Neural progenitor cell (in vitro differentiated cells): Measurements from ENCODE around the gene ACLY. TPM values are rescaled to one million over a fixed set of nuclear protein-coding genes. Genes with fewer than 3 reads are reported as not detected.

Source experiments
- DNase-seq: peaks from one replicate; pipeline ENCODE4 v3.0.0-alpha.2; 2016; ENCODE audit warnings: low spot score
- H2AFZ ChIP-seq: fragments of 200-600 bp; sonication (generic); replicated peaks from 2 replicates; pipeline ENCODE4 v1.6.1; 2016; ENCODE audit warnings: antibody characterized with exemption
- H3F3A ChIP-seq: fragments of 200-600 bp; sonication (generic); 2 replicates; pipeline ENCODE4 v1.6.1; 2016; ENCODE audit warnings: antibody characterized with exemption, low read depth
- H3K27ac ChIP-seq: fragments of 200-600 bp; sonication (generic); 2 replicates; pipeline ENCODE4 v1.5.1; 2016; ENCODE audit warnings: mild to moderate bottlenecking
- H3K27me3 ChIP-seq: fragments of 200-600 bp; sonication (generic); 2 replicates; pipeline ENCODE4 v1.6.1; 2016; ENCODE audit warnings: mild to moderate bottlenecking, moderate library complexity
- H3K36me3 ChIP-seq: fragments of 200-600 bp; sonication (generic); 2 replicates; pipeline ENCODE4 v1.5.1; 2016
- H3K4me1 ChIP-seq: fragments of 200-600 bp; sonication (generic); 2 replicates; pipeline ENCODE4 v1.6.1; 2016; ENCODE audit warnings: mixed run types
- H3K4me2 ChIP-seq: fragments of 200-600 bp; sonication (generic); 2 replicates; pipeline ENCODE4 v1.6.1; 2016
- H3K4me3 ChIP-seq: fragments of 200-600 bp; sonication (generic); 2 replicates; pipeline ENCODE4 v1.5.1; 2016
- H3K79me2 ChIP-seq: fragments of 200-600 bp; sonication (generic); 2 replicates; pipeline ENCODE4 v1.6.1; 2016; ENCODE audit warnings: low read depth
- H3K9ac ChIP-seq: fragments of 200-600 bp; sonication (generic); 2 replicates; pipeline ENCODE4 v1.6.1; 2016
- H3K9me3 ChIP-seq: fragments of 200-600 bp; sonication (generic); 2 replicates; pipeline ENCODE4 v1.5.1; 2016; ENCODE audit warnings: low read depth
- H4K20me1 ChIP-seq: fragments of 200-600 bp; sonication (generic); 2 replicates; pipeline ENCODE4 v1.6.1; 2016; ENCODE audit warnings: low read depth
- H3K27ac Mint-ChIP-seq: 3 replicates; pipeline ENCODE4 v1.8.0; 2021; ENCODE audit warnings: mixed read lengths
- H3K27me3 Mint-ChIP-seq: 2 replicates; pipeline ENCODE4 v1.8.0; 2022; ENCODE audit warnings: low read depth, mild to moderate bottlenecking, inconsistent platforms, moderate library complexity, mixed read lengths; ENCODE audit not compliant: insufficient read depth
- H3K36me3 Mint-ChIP-seq: 3 replicates; pipeline ENCODE4 v1.8.0; 2021; ENCODE audit warnings: mixed read lengths
- H3K4me1 Mint-ChIP-seq: 3 replicates; pipeline ENCODE4 v1.8.0; 2021; ENCODE audit warnings: mixed read lengths
- H3K4me3 Mint-ChIP-seq: 3 replicates; pipeline ENCODE4 v1.8.0; 2021; ENCODE audit warnings: mild to moderate bottlenecking, moderate library complexity, mixed read lengths
- H3K9me3 Mint-ChIP-seq: 3 replicates; pipeline ENCODE4 v1.8.0; 2020; ENCODE audit warnings: mixed read lengths
- EZH2 ChIP-seq: fragments of 200-600 bp; sonication (generic); IDR thresholded peaks from 2 replicates; pipeline ENCODE4 v1.6.1; 2017; ENCODE audit warnings: antibody characterized with exemption, mild to moderate bottlenecking, moderate library complexity
- EZH2phosphoT487 ChIP-seq: fragments of 200-600 bp; sonication (generic); IDR thresholded peaks from 2 replicates; pipeline ENCODE4 v1.6.1; 2017; ENCODE audit warnings: antibody characterized with exemption
- total RNA-seq: library from RNA; depleted of rRNA; stranded (reverse); fragments of >200 nt; gene quantifications from 2 replicates; pipeline ENCODE4 v1.2.3, GENCODE V29; 2015; ENCODE audit warnings: low replicate concordance
- TF ChIP-seq, protein P1 (sequence below): fragments of 200-600 bp; sonication (generic); IDR thresholded peaks from 2 replicates; pipeline ENCODE4 v1.5.1; 2017; ENCODE audit warnings: antibody characterized with exemption, mild to moderate bottlenecking

Gene ACLY
- total RNA-seq, 1 donor from 2014 or later = 221 TPM

GRCh38 chr17:41962111-41962510, 43.4 kb upstream of the ACLY start:
- no peak overlapping the region for H3K27ac Mint-ChIP-seq
- H3K36me3 Mint-ChIP-seq = no peaks in the 10 kb centered on the region
- H3K4me3 ChIP-seq = no peak overlapping the region
- no peak overlapping the region for H2AFZ ChIP-seq
- H3F3A ChIP-seq = peaks cover 30% of the 10 kb centered on the region
- H3K4me1 Mint-ChIP-seq = peaks cover 31% of the 10 kb centered on the region
- H3K9ac ChIP-seq = no peak overlapping the region
- H3K36me3 ChIP-seq = no peaks in the 10 kb centered on the region
- peaks cover 5% of the 10 kb centered on the region for H3K79me2 ChIP-seq
- no peaks in the 10 kb centered on the region for H3K9me3 ChIP-seq
- H3K9me3 Mint-ChIP-seq = no peaks in the 10 kb centered on the region
- no peak for DNase-seq
- peaks cover 10% of the 10 kb centered on the region for H3K27me3 Mint-ChIP-seq
- H4K20me1 ChIP-seq = no peaks in the 10 kb centered on the region
- peaks cover 13% of the 10 kb centered on the region for H3K4me1 ChIP-seq
- TF ChIP-seq EZH2phosphoT487 (no peak), EZH2 (no peak)
- TF ChIP-seq, protein P1, sequence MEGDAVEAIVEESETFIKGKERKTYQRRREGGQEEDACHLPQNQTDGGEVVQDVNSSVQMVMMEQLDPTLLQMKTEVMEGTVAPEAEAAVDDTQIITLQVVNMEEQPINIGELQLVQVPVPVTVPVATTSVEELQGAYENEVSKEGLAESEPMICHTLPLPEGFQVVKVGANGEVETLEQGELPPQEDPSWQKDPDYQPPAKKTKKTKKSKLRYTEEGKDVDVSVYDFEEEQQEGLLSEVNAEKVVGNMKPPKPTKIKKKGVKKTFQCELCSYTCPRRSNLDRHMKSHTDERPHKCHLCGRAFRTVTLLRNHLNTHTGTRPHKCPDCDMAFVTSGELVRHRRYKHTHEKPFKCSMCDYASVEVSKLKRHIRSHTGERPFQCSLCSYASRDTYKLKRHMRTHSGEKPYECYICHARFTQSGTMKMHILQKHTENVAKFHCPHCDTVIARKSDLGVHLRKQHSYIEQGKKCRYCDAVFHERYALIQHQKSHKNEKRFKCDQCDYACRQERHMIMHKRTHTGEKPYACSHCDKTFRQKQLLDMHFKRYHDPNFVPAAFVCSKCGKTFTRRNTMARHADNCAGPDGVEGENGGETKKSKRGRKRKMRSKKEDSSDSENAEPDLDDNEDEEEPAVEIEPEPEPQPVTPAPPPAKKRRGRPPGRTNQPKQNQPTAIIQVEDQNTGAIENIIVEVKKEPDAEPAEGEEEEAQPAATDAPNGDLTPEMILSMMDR = no peak
- no peak overlapping the region for H3K4me3 Mint-ChIP-seq
- no peaks in the 10 kb centered on the region for H3K27me3 ChIP-seq
- no peak overlapping the region for H3K4me2 ChIP-seq
- H3K27ac ChIP-seq = no peak overlapping the region

- Histone ChIP-seq H3K27ac (no peak overlapping the region), H3K27me3 (no peaks in the 10 kb centered on the region), H3K9me3 (no peaks in the 10 kb centered on the region), H3K4me3 (no peak overlapping the region), H3F3A (peaks cover 6% of the 10 kb centered on the region), H2AFZ (peak overlapping the region; percentile 40), H3K79me2 (no peaks in the 10 kb centered on the region), H4K20me1 (no peaks in the 10 kb centered on the region), H3K9ac (no peak overlapping the region), H3K4me2 (no peak overlapping the region), H3K36me3 (no peaks in the 10 kb centered on the region), H3K4me1 (peaks cover 6% of the 10 kb centered on the region)
- DNase-seq = peak; percentile 58
- Mint-ChIP-seq H3K27ac (peak overlapping the region; percentile 82), H3K36me3 (peaks cover 3% of the 10 kb centered on the region), H3K27me3 (peaks cover 6% of the 10 kb centered on the region), H3K4me1 (peaks cover 26% of the 10 kb centered on the region), H3K4me3 (no peak overlapping the region), H3K9me3 (no peaks in the 10 kb centered on the region)
- no peak for TF ChIP-seq EZH2phosphoT487
- no peak for TF ChIP-seq EZH2
- TF ChIP-seq, protein P1 = peak; percentile 50
These were observed 40.8 kb upstream of the ACLY start for GRCh38 chr17:41959336-41960095.

GRCh38 chr17:41959030-41959335, 40.2 kb upstream of the ACLY start:
- H4K20me1 ChIP-seq = no peaks in the 10 kb centered on the region
- peaks cover 6% of the 10 kb centered on the region for H3K4me1 ChIP-seq
- H3K36me3 ChIP-seq = no peaks in the 10 kb centered on the region
- no peaks in the 10 kb centered on the region for H3K79me2 ChIP-seq
- TF ChIP-seq EZH2phosphoT487 (no peak), EZH2 (no peak)
- TF ChIP-seq, protein P1 = no peak
- H3K9me3 ChIP-seq = no peaks in the 10 kb centered on the region
- Mint-ChIP-seq H3K27me3 (peaks cover 3% of the 10 kb centered on the region), H3K27ac (peak overlapping the region; percentile 82), H3K9me3 (no peaks in the 10 kb centered on the region), H3K4me1 (peaks cover 23% of the 10 kb centered on the region), H3K36me3 (peaks cover 3% of the 10 kb centered on the region), H3K4me3 (no peak overlapping the region)
- no peaks in the 10 kb centered on the region for H3K27me3 ChIP-seq
- no peak overlapping the region for H2AFZ ChIP-seq
- H3K4me2 ChIP-seq = no peak overlapping the region
- no peak overlapping the region for H3K9ac ChIP-seq
- no peak overlapping the region for H3K27ac ChIP-seq
- no peak overlapping the region for H3K4me3 ChIP-seq
- no peak for DNase-seq
- H3F3A ChIP-seq = peaks cover 6% of the 10 kb centered on the region
